C4-2B (cell line): ENCODE results near the gene TOR4A.

Experiments used
- ZFX ChIP-seq: fragments of 450-650 bp; IDR thresholded peaks from 2 replicates; pipeline ENCODE4 v1.6.1; 2017
- TF ChIP-seq, protein P1 (sequence below): fragments of 450-650 bp; conservative IDR thresholded peaks from 2 replicates; pipeline ENCODE4 v1.5.1; 2017; ENCODE audit warnings: mild to moderate bottlenecking

DNA sequence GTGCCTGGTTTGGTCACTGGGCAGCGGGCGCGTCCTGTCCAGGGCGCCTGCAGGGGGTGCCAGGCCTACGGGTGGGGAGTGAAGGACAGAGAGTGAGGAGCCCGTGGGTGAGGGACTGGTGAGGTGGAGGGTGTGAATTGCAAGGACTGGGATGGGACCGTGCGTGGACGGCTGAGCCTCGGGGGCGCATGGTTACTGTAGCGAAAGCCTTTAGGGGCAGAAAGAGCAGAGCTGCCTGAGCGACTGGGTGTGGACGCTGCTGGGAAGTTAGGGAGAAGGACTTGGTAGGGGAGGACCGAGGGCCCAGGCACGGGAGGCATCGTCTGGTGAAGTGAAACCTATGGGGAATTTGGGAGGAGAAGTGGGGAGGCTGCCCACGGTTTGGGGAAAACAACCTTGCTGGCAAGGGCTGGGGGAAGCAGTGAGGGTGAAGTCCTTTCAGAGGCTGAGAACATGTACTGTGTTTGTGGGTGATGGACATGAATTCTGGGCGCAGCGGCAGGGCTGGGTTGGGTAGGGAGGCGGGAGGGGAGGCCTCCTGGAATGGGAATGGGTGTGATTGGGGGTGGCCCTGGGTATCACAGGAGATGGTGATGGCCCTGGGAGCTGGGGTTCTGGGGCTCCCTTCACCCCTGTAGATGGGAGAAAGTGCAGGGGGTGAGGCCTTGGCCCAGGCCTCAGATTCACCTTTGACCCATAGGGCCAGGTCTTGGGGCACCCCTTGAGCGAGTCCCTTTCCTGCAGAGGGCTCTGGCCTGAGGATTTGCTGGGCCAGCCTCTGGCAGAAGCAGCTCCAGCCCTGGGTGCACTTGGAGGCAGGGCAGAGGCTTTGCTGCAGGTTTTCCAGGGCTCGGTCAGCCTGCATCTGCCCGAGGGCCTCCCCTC is 1.7 kb upstream of the TOR4A start:
- TF ChIP-seq, protein P1, sequence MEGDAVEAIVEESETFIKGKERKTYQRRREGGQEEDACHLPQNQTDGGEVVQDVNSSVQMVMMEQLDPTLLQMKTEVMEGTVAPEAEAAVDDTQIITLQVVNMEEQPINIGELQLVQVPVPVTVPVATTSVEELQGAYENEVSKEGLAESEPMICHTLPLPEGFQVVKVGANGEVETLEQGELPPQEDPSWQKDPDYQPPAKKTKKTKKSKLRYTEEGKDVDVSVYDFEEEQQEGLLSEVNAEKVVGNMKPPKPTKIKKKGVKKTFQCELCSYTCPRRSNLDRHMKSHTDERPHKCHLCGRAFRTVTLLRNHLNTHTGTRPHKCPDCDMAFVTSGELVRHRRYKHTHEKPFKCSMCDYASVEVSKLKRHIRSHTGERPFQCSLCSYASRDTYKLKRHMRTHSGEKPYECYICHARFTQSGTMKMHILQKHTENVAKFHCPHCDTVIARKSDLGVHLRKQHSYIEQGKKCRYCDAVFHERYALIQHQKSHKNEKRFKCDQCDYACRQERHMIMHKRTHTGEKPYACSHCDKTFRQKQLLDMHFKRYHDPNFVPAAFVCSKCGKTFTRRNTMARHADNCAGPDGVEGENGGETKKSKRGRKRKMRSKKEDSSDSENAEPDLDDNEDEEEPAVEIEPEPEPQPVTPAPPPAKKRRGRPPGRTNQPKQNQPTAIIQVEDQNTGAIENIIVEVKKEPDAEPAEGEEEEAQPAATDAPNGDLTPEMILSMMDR, result no peak
- no peak for TF ChIP-seq ZFX
